Measurements from ENCODE around the gene SEMG2. TPM values are rescaled to one million over a fixed set of nuclear protein-coding genes. Genes with fewer than 3 reads are reported as not detected.

Gene SEMG2
- total RNA-seq, 1 donor from 2014 or later, result not detected

GRCh38 chr20:45251884-45252560 is 30.8 kb downstream of the SEMG2 start:
- Mint-ChIP-seq H3K36me3 (no peaks in the 10 kb centered on the region), H3K27ac (peak overlapping the region; percentile 68), H3K4me3 (no peak overlapping the region), H3K4me1 (ENCODE audit: unreplicated experiment) (peaks cover 16% of the 10 kb centered on the region), H3K27me3 (peaks cover 17% of the 10 kb centered on the region), H3K9me3 (no peaks in the 10 kb centered on the region)
- no peak for DNase-seq (ENCODE audit: extremely low spot score, unreplicated experiment)
- TF ChIP-seq CTCF (conservative IDR thresholded peaks at IDR 0.05), result no peak

- H3K36me3 Mint-ChIP-seq, result no peaks in the 10 kb centered on the region
- peaks cover 17% of the 10 kb centered on the region for H3K27me3 Mint-ChIP-seq
- peak overlapping the region; percentile 98 for H3K27ac Mint-ChIP-seq
- peak overlapping the region; percentile 77 for H3K4me3 Mint-ChIP-seq
- DNase-seq (ENCODE audit: extremely low spot score, unreplicated experiment), result no peak
- H3K4me1 Mint-ChIP-seq (ENCODE audit: unreplicated experiment), result peaks cover 20% of the 10 kb centered on the region
- TF ChIP-seq CTCF (conservative IDR thresholded peaks at IDR 0.05), result no peak
- no peaks in the 10 kb centered on the region for H3K9me3 Mint-ChIP-seq
Observed at GRCh38 chr20:45253261-45253660, 32.1 kb downstream of the SEMG2 start.

- Mint-ChIP-seq H3K27ac (peak within 1 kb of the TSS; percentile 98), H3K36me3 (no peaks in the 10 kb centered on the region)
Observed at GRCh38 chr20:45254383-45255262, 33.5 kb downstream of the SEMG2 start, which contains the start of gene SLPI. Gene SLPI (minus strand): TSS chr20:45254564. CDS start chr20:45254543, 21 bp downstream.

GRCh38 chr20:45257161-45257560 is 36.0 kb downstream of the SEMG2 start:
- Mint-ChIP-seq H3K27ac (no peak overlapping the region), H3K4me3 (no peak overlapping the region), H3K4me1 (ENCODE audit: unreplicated experiment) (peaks cover 16% of the 10 kb centered on the region), H3K9me3 (no peaks in the 10 kb centered on the region), H3K27me3 (peaks cover 11% of the 10 kb centered on the region), H3K36me3 (no peaks in the 10 kb centered on the region)
- DNase-seq (ENCODE audit: extremely low spot score, unreplicated experiment), result no peak
- TF ChIP-seq CTCF (conservative IDR thresholded peaks at IDR 0.05), result no peak

More at GRCh38 chr20:45254383-45255262, 33.5 kb downstream of the SEMG2 start, which contains the start of gene SLPI:
- DNase-seq (ENCODE audit: extremely low spot score, unreplicated experiment), result no peak
- TF ChIP-seq CTCF (conservative IDR thresholded peaks at IDR 0.05), result no peak
- Mint-ChIP-seq H3K4me1 (ENCODE audit: unreplicated experiment) (peaks cover 20% of the 10 kb centered on the region), H3K9me3 (no peaks in the 10 kb centered on the region), H3K4me3 (peak within 1 kb of the TSS; percentile 77), H3K27me3 (peaks cover 20% of the 10 kb centered on the region)

GRCh38 chr20:45257711-45258110 is 36.5 kb downstream of the SEMG2 start:
- Mint-ChIP-seq H3K4me3 (no peak overlapping the region), H3K4me1 (ENCODE audit: unreplicated experiment) (peaks cover 12% of the 10 kb centered on the region), H3K36me3 (no peaks in the 10 kb centered on the region), H3K27me3 (peaks cover 12% of the 10 kb centered on the region), H3K27ac (no peak overlapping the region), H3K9me3 (no peaks in the 10 kb centered on the region)
- no peak for TF ChIP-seq CTCF (conservative IDR thresholded peaks at IDR 0.05)
- DNase-seq (ENCODE audit: extremely low spot score, unreplicated experiment), result no peak
